Hepatocyte (in vitro differentiated cells): ENCODE results near the gene ASTN2.

Source experiments
- EZH2 ChIP-seq: fragments of 200-600 bp; sonication (generic); IDR thresholded peaks from 2 replicates; pipeline ENCODE4 v1.6.1; 2016; ENCODE audit warnings: antibody characterized with exemption, mild to moderate bottlenecking, borderline replicate concordance
- EZH2phosphoT487 ChIP-seq: fragments of 200-600 bp; sonication (generic); IDR thresholded peaks from one replicate; pipeline ENCODE4 v1.6.1; 2018; ENCODE audit warnings: antibody characterized with exemption, mild to moderate bottlenecking, low read depth, moderate library complexity; ENCODE audit not compliant: unreplicated experiment, severe bottlenecking
- TF ChIP-seq, protein P1 (sequence below): fragments of 200-600 bp; sonication (generic); IDR thresholded peaks from 2 replicates; pipeline ENCODE4 v1.5.1; 2016; ENCODE audit warnings: antibody characterized with exemption, mild to moderate bottlenecking; ENCODE audit not compliant: poor library complexity

DNA sequence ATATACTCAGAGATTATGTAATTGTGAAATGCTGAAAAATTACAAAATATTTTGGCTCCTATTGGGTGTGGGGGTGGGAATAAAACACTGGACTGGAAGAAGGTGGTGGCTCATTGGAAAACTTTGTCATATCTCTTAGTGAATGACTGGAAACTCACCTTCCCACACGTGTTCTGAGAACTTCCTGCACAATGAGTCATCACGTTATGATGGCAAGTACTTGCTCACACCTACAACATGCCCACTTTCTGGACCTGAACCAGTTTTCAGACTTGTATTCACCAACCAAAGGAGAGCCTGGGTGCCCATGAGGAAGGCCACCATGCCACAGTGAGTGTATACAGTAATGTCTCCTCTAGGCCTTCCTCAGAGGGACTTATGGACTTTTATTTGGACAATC is 294.8 kb downstream of the ASTN2 start:
- TF ChIP-seq, protein P1, sequence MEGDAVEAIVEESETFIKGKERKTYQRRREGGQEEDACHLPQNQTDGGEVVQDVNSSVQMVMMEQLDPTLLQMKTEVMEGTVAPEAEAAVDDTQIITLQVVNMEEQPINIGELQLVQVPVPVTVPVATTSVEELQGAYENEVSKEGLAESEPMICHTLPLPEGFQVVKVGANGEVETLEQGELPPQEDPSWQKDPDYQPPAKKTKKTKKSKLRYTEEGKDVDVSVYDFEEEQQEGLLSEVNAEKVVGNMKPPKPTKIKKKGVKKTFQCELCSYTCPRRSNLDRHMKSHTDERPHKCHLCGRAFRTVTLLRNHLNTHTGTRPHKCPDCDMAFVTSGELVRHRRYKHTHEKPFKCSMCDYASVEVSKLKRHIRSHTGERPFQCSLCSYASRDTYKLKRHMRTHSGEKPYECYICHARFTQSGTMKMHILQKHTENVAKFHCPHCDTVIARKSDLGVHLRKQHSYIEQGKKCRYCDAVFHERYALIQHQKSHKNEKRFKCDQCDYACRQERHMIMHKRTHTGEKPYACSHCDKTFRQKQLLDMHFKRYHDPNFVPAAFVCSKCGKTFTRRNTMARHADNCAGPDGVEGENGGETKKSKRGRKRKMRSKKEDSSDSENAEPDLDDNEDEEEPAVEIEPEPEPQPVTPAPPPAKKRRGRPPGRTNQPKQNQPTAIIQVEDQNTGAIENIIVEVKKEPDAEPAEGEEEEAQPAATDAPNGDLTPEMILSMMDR = no peak
- no peak for TF ChIP-seq EZH2
- no peak for TF ChIP-seq EZH2phosphoT487
